H1 (cell line): ENCODE measurements around the gene TMEM253. TPM values are rescaled to one million over a fixed set of nuclear protein-coding genes. Genes with fewer than 3 reads are reported as not detected.

Source experiments
- ATF2 ChIP-seq: IDR thresholded peaks from 2 replicates; pipeline ENCODE4 v1.6.1; 2012; ENCODE audit warnings: low read length, inconsistent platforms
- ATF3 ChIP-seq: IDR thresholded peaks from 2 replicates; pipeline ENCODE4 v1.6.1; 2011; ENCODE audit warnings: low read depth, mild to moderate bottlenecking, low read length; ENCODE audit not compliant: insufficient read depth
- EP300 ChIP-seq, 2 experiments: IDR thresholded peaks; 1 replicate in 1 of 2; 2 replicates in 1 of 2; pipeline ENCODE4 v1.6.1; 2011 to 2012; ENCODE audit warnings: low read depth in 2 of 2, low read length in 2 of 2, mild to moderate bottlenecking in 2 of 2, borderline replicate concordance in 1 of 2, inconsistent platforms in 1 of 2, moderate library complexity in 1 of 2
- KDM1A ChIP-seq: fragments of 200-600, 300-600 bp; sonication (generic); IDR thresholded peaks from 2 replicates; pipeline ENCODE4 v1.7.1; 2016; ENCODE audit warnings: mild to moderate bottlenecking, low read length, borderline replicate concordance
- KDM4A ChIP-seq: IDR thresholded peaks from one replicate; pipeline ENCODE4 v1.7.1; 2012; ENCODE audit warnings: low read depth, mild to moderate bottlenecking, moderate library complexity, low read length, inconsistent platforms; ENCODE audit not compliant: severe bottlenecking
- KDM5A ChIP-seq: fragments of 200-600 bp; IDR thresholded peaks from 2 replicates; pipeline ENCODE4 v1.7.1; 2012; ENCODE audit warnings: mild to moderate bottlenecking, low read length, inconsistent platforms, mixed read lengths
- POLR2A ChIP-seq, 2 experiments: IDR thresholded peaks; 1 replicate in 1 of 2; 2 replicates in 1 of 2; pipeline ENCODE4 v1.6.1; 2011; ENCODE audit warnings: low read depth in 2 of 2, low read length in 2 of 2, mild to moderate bottlenecking in 2 of 2; ENCODE audit errors: control extremely low read depth in 1 of 2
- RBBP5 ChIP-seq: IDR thresholded peaks from 2 replicates; pipeline ENCODE4 v1.7.1; 2012; ENCODE audit warnings: low read depth, mild to moderate bottlenecking, inconsistent platforms, low read length, moderate library complexity, borderline replicate concordance
- SIN3A ChIP-seq, 2 experiments: IDR thresholded peaks in 1 of 2; conservative IDR thresholded peaks in 1 of 2; 2 replicates each; pipeline ENCODE4 v1.6.1; 2011 to 2012; ENCODE audit warnings: low read length in 2 of 2, improper control_type of control experiment in 1 of 2, low read depth in 1 of 2, mild to moderate bottlenecking in 1 of 2
- TAF7 ChIP-seq: optimal IDR thresholded peaks from 2 replicates; pipeline ENCODE3; 2011; ENCODE audit warnings: low read depth, mild to moderate bottlenecking, inconsistent platforms, low read length, moderate library complexity, borderline replicate concordance
- TBP ChIP-seq: IDR thresholded peaks from 2 replicates; pipeline ENCODE4 v1.6.1; 2011; ENCODE audit warnings: low read depth, low read length, improper control_type of control experiment
- polyA plus RNA-seq, 7 experiments: library from polyadenylated mRNA; depleted of rRNA in 3 of 7; stranded (reverse) in 5 of 7; unstranded in 2 of 7; fragments of >200 nt in 5 of 7; fragments of 200-250 nt in 2 of 7; gene quantifications; 1 replicate in 5 of 7; 2 replicates in 1 of 7; 4 replicates in 1 of 7; pipeline versions ENCODE4 v1.2.1 to v1.2.3, GENCODE V29; 2011 to 2013; ENCODE audit warnings: missing spikeins in 2 of 7, mixed read lengths in 2 of 7
- total RNA-seq: library from RNA; stranded (reverse); fragmentation: NEBNext Ultra II Directional; extraction: Animal tissue kit (Norgen Biotek cat#: 25700); gene quantifications from 2 replicates; pipeline ENCODE4 v1.2.1, GENCODE V29; 2021

Gene TMEM253
- total and polyA plus RNA-seq, 2 of the 8 experiments (the other 6 are each of a cell fraction or from before 2014, with no cell fraction given) = 1.9 to 2.2 TPM

GRCh38 chr14:21098076-21098891, 2.6 kb upstream of the TMEM253 start, which contains the start of gene ZNF219 (continued):
- TF ChIP-seq KDM5A = no peak
- peak; percentile 19 to 42; a peak in 2 of 3 replicates for TF ChIP-seq EP300 (IDR thresholded peaks at IDR 0.05; ENCODE audit: borderline replicate concordance in 1 of 2, low read depth in 2 of 2, low read length in 2 of 2)
- peak; percentile 49 to 55; a peak in 2 of 3 replicates for TF ChIP-seq POLR2A (IDR thresholded peaks at IDR 0.05; ENCODE audit: control extremely low read depth in 1 of 2, low read depth in 2 of 2, low read length in 2 of 2)
- TF ChIP-seq KDM4A = peak; percentile 42
- TF ChIP-seq RBBP5 = no peak
- TF ChIP-seq TAF7 = peak; percentile 32
- TF ChIP-seq ATF3 = no peak
- TF ChIP-seq KDM1A = no peak
- 0 out of 2 replicates have a peak, but pooled peaks have one; percentile 26 for TF ChIP-seq TBP
- TF ChIP-seq ATF2 = no peak
- TF ChIP-seq SIN3A (conservative IDR thresholded peaks at IDR 0.05 in 1 of 2, IDR thresholded peaks at IDR 0.05 in 1 of 2; ENCODE audit: low read depth in 1 of 2, low read length in 2 of 2) = peak in 1 of 2 experiments; percentile 69; a peak in 2 of 4 replicates
